ENCODE results near the gene QRICH1. TPM values are rescaled to one million over a fixed set of nuclear protein-coding genes. Genes with fewer than 3 reads are reported as not detected.

Gene QRICH1
- polyA plus RNA-seq, 1 of the 3 experiments (the other 2 are of a cell fraction), result 58.5 TPM

DNA sequence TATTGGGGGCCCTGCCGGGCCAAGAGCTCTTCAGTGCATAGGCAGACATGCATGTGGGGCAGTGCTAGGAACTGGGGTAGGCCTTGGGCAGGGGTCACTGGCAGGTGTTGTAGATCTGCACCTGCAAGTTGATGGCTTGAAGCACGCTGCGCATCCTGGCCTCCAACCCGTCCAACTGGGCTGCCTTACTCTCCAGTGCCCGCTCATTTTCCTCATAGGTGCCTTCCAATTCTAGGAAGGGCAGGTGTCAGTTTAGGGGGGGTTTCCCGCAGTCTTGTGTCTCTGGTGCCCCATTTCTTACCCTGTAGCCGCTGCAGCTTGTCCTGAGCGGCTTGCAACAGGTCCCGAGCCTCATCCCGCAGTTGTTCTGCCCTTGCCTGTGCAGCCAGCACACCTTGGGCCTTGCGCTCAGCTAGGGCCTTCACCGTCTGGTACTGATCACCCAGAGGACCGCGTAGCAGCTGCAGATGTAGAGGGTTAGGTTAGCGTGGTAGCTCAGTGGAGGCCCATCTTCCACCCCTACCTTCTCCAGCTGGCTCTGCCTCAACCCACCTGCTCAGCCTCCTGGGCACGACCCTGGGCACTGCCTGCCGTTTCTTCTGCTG is 27.4 kb upstream of the QRICH1 start:
- TF ChIP-seq EZH2phosphoT487 (IDR thresholded peaks at IDR 0.05; ENCODE audit: borderline replicate concordance, low read depth), result no peak
- no peak for TF ChIP-seq RXRA (IDR thresholded peaks at IDR 0.05; ENCODE audit: borderline replicate concordance, low read depth)
- TF ChIP-seq, protein P1, sequence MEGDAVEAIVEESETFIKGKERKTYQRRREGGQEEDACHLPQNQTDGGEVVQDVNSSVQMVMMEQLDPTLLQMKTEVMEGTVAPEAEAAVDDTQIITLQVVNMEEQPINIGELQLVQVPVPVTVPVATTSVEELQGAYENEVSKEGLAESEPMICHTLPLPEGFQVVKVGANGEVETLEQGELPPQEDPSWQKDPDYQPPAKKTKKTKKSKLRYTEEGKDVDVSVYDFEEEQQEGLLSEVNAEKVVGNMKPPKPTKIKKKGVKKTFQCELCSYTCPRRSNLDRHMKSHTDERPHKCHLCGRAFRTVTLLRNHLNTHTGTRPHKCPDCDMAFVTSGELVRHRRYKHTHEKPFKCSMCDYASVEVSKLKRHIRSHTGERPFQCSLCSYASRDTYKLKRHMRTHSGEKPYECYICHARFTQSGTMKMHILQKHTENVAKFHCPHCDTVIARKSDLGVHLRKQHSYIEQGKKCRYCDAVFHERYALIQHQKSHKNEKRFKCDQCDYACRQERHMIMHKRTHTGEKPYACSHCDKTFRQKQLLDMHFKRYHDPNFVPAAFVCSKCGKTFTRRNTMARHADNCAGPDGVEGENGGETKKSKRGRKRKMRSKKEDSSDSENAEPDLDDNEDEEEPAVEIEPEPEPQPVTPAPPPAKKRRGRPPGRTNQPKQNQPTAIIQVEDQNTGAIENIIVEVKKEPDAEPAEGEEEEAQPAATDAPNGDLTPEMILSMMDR (IDR thresholded peaks at IDR 0.05), result no peak
- no peak for TF ChIP-seq YY1 (IDR thresholded peaks at IDR 0.05; ENCODE audit: low read depth)
- no peak for TF ChIP-seq NRF1 (IDR thresholded peaks at IDR 0.05; ENCODE audit: low read depth, low read length)
- TF ChIP-seq ELF1 (IDR thresholded peaks at IDR 0.05), result no peak
- no peak for TF ChIP-seq FOSL2 (IDR thresholded peaks at IDR 0.05; ENCODE audit: borderline replicate concordance, low read depth)
- TF ChIP-seq TCF12 (IDR thresholded peaks at IDR 0.05), result no peak
- no peak for TF ChIP-seq FOXJ3 (CRISPR knock-in tag; IDR thresholded peaks at IDR 0.05)
- TF ChIP-seq, protein P2, sequence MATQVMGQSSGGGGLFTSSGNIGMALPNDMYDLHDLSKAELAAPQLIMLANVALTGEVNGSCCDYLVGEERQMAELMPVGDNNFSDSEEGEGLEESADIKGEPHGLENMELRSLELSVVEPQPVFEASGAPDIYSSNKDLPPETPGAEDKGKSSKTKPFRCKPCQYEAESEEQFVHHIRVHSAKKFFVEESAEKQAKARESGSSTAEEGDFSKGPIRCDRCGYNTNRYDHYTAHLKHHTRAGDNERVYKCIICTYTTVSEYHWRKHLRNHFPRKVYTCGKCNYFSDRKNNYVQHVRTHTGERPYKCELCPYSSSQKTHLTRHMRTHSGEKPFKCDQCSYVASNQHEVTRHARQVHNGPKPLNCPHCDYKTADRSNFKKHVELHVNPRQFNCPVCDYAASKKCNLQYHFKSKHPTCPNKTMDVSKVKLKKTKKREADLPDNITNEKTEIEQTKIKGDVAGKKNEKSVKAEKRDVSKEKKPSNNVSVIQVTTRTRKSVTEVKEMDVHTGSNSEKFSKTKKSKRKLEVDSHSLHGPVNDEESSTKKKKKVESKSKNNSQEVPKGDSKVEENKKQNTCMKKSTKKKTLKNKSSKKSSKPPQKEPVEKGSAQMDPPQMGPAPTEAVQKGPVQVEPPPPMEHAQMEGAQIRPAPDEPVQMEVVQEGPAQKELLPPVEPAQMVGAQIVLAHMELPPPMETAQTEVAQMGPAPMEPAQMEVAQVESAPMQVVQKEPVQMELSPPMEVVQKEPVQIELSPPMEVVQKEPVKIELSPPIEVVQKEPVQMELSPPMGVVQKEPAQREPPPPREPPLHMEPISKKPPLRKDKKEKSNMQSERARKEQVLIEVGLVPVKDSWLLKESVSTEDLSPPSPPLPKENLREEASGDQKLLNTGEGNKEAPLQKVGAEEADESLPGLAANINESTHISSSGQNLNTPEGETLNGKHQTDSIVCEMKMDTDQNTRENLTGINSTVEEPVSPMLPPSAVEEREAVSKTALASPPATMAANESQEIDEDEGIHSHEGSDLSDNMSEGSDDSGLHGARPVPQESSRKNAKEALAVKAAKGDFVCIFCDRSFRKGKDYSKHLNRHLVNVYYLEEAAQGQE (IDR thresholded peaks at IDR 0.05; ENCODE audit: low read depth, low read length), result no peak
- TF ChIP-seq NFIC (IDR thresholded peaks at IDR 0.05; ENCODE audit: borderline replicate concordance), result no peak
- no peak for TF ChIP-seq EP300 (IDR thresholded peaks at IDR 0.05; ENCODE audit: borderline replicate concordance in 1 of 2, low read depth in 1 of 2, low read length in 1 of 2)
- no peak for TF ChIP-seq MAX (IDR thresholded peaks at IDR 0.05; ENCODE audit: low read depth)
- TF ChIP-seq JUND (IDR thresholded peaks at IDR 0.05), result no peak
- TF ChIP-seq, protein P3, sequence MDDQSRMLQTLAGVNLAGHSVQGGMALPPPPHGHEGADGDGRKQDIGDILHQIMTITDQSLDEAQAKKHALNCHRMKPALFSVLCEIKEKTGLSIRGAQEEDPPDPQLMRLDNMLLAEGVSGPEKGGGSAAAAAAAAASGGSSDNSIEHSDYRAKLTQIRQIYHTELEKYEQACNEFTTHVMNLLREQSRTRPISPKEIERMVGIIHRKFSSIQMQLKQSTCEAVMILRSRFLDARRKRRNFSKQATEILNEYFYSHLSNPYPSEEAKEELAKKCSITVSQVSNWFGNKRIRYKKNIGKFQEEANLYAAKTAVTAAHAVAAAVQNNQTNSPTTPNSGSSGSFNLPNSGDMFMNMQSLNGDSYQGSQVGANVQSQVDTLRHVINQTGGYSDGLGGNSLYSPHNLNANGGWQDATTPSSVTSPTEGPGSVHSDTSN (IDR thresholded peaks at IDR 0.05), result no peak
- no peak for TF ChIP-seq CHD2 (IDR thresholded peaks at IDR 0.05; ENCODE audit: low read length, partially characterized antibody)
- TF ChIP-seq, protein P4, sequence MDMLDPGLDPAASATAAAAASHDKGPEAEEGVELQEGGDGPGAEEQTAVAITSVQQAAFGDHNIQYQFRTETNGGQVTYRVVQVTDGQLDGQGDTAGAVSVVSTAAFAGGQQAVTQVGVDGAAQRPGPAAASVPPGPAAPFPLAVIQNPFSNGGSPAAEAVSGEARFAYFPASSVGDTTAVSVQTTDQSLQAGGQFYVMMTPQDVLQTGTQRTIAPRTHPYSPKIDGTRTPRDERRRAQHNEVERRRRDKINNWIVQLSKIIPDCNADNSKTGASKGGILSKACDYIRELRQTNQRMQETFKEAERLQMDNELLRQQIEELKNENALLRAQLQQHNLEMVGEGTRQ (IDR thresholded peaks at IDR 0.05; ENCODE audit: borderline replicate concordance, low read depth, low read length), result no peak
- no peak for TF ChIP-seq FOXM1 (IDR thresholded peaks at IDR 0.05; ENCODE audit: low read depth)
- TF ChIP-seq, protein P5, sequence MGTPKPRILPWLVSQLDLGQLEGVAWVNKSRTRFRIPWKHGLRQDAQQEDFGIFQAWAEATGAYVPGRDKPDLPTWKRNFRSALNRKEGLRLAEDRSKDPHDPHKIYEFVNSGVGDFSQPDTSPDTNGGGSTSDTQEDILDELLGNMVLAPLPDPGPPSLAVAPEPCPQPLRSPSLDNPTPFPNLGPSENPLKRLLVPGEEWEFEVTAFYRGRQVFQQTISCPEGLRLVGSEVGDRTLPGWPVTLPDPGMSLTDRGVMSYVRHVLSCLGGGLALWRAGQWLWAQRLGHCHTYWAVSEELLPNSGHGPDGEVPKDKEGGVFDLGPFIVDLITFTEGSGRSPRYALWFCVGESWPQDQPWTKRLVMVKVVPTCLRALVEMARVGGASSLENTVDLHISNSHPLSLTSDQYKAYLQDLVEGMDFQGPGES (IDR thresholded peaks at IDR 0.05; ENCODE audit: low read depth, low read length), result no peak
- no peaks in the 10 kb centered on the region for H4K20me1 ChIP-seq (ENCODE audit: insufficient read depth)
- H3K27ac ChIP-seq (ENCODE audit: low read depth in 2 of 2, low read length in 1 of 2), result peak overlapping the region; percentile 96 to 98
- peaks cover 36% of the 10 kb centered on the region for H3F3A ChIP-seq (replicated peaks; ENCODE audit: insufficient read depth)
- WGBS (ENCODE audit: low lambda C conversion rate), result 87% methylated on average over 16 of the region's 17 CpGs
- no peaks in the 10 kb centered on the region for H3K9me2 ChIP-seq
- H3K27me3 ChIP-seq (ENCODE audit: insufficient read depth), result no peaks in the 10 kb centered on the region
- H3K4me2 ChIP-seq, result peak overlapping the region; percentile 100; the same call in 1 of the 2 replicates
- peak overlapping the region in 1 of 2 experiments; percentile 100; a peak in 2 of 4 replicates for H3K4me3 ChIP-seq (ENCODE audit: low read depth in 2 of 2, low read length in 1 of 2)
- CTCF ChIA-PET, result interaction anchor here (0.6 to 4.0 kb wide), 9 partner anchors 10 to 328 kb away, joined by 3 to 26 read pairs (median 3); partner anchors contain the start of genes KLHDC8B, LAMB2 and QRICH1
- H3K9me3 ChIP-seq, result no peaks in the 10 kb centered on the region
- DNase-seq, result no peak
- peaks cover 29 to 71% of the 10 kb centered on the region in 2 experiments for H3K36me3 ChIP-seq (replicated peaks in 1 of 2; ENCODE audit: control insufficient read depth in 1 of 2, insufficient read depth in 2 of 2, low read length in 1 of 2)
- peak overlapping the region; percentile 89; the same call in 1 of the 2 replicates for H3K9ac ChIP-seq
- POLR2A ChIA-PET, result interaction anchor here (0.7 to 4.0 kb wide), 10 partner anchors 8 to 238 kb away, joined by 3 to 25 read pairs (median 4); partner anchors contain the start of genes CCDC71, LAMB2, NDUFAF3 and QARS1
- H3K4me1 ChIP-seq (ENCODE audit: control insufficient read depth in 1 of 2, insufficient read depth in 2 of 2, low read depth in 1 of 2, low read length in 1 of 2), result peaks cover 7 to 19% of the 10 kb centered on the region in 2 experiments; a peak in 2 of 4 replicates
- peaks cover 31% of the 10 kb centered on the region for H3K79me2 ChIP-seq (ENCODE audit: insufficient read depth)
- no peak overlapping the region; the same call in 1 of the 2 replicates for H2AFZ ChIP-seq (ENCODE audit: low read depth)

All from SK-N-SH (cell line).